Stimulated activated naive CD8-positive, alpha-beta T cell treated with anti-CD3 and anti-CD28 coated beads, Interleukin-15, Interleukin-2, amounts not matched to agents 100 ng/mL and 50 ng/mL, for 24 hours (primary cell): Measurements from ENCODE around the gene SPCS2.
"Not testable (repeated sequence)": the region's sequence is repeated elsewhere in the genome, so short reads cannot be mapped to it uniquely, and the experiment has no call there.

Source experiments
- H3K27ac Mint-ChIP-seq: one replicate; pipeline ENCODE4 v1.8.0; 2021; ENCODE audit warnings: mild to moderate bottlenecking, mixed read lengths
- H3K27me3 Mint-ChIP-seq: one replicate; pipeline ENCODE4 v1.8.0; 2021; ENCODE audit warnings: mixed read lengths
- H3K36me3 Mint-ChIP-seq: one replicate; pipeline ENCODE4 v1.8.0; 2021; ENCODE audit warnings: low read depth, mixed read lengths
- H3K4me1 Mint-ChIP-seq: one replicate; pipeline ENCODE4 v1.8.0; 2021; ENCODE audit warnings: low read depth, mixed read lengths
- H3K4me3 Mint-ChIP-seq: one replicate; pipeline ENCODE4 v1.8.0; 2021; ENCODE audit warnings: mild to moderate bottlenecking, mixed read lengths
- H3K9me3 Mint-ChIP-seq: one replicate; pipeline ENCODE4 v1.8.0; 2021; ENCODE audit warnings: mixed read lengths

The SPCS2 gene

GRCh38 chr11:74966651-74967050 lies 17.6 kb downstream of the SPCS2 start:
- no peak overlapping the region for H3K4me3 Mint-ChIP-seq

GRCh38 chr11:74970852-74971395 lies 21.9 kb downstream of the SPCS2 start:
- H3K36me3 Mint-ChIP-seq: peaks cover 75% of the 10 kb centered on the region

More at GRCh38 chr11:74966651-74967050, 17.6 kb downstream of the SPCS2 start:
- H3K27me3 Mint-ChIP-seq: no peaks in the 10 kb centered on the region
- no peak overlapping the region for H3K27ac Mint-ChIP-seq
- H3K9me3 Mint-ChIP-seq: no peaks in the 10 kb centered on the region
- H3K4me1 Mint-ChIP-seq: peaks cover 16% of the 10 kb centered on the region
- peaks cover 69% of the 10 kb centered on the region for H3K36me3 Mint-ChIP-seq

GRCh38 chr11:74971424-74971823 lies 22.4 kb downstream of the SPCS2 start:
- Mint-ChIP-seq H3K4me3 (no peak overlapping the region), H3K9me3 (no peaks in the 10 kb centered on the region), H3K27ac (no peak overlapping the region), H3K4me1 (no peaks in the 10 kb centered on the region), H3K36me3 (peaks cover 74% of the 10 kb centered on the region), H3K27me3 (no peaks in the 10 kb centered on the region)

More at GRCh38 chr11:74970852-74971395, 21.9 kb downstream of the SPCS2 start:
- Mint-ChIP-seq H3K27me3 (no peaks in the 10 kb centered on the region), H3K4me3 (no peak overlapping the region), H3K4me1 (no peaks in the 10 kb centered on the region), H3K9me3 (no peaks in the 10 kb centered on the region), H3K27ac (no peak overlapping the region)

- peaks cover 53% of the 10 kb centered on the region for H3K36me3 Mint-ChIP-seq
- no peak overlapping the region for H3K4me3 Mint-ChIP-seq
- no peaks in the 10 kb centered on the region for H3K27me3 Mint-ChIP-seq
- no peaks in the 10 kb centered on the region for H3K4me1 Mint-ChIP-seq
- H3K27ac Mint-ChIP-seq: no peak overlapping the region
- no peaks in the 10 kb centered on the region for H3K9me3 Mint-ChIP-seq
Observed at GRCh38 chr11:74978041-74978440, 29.0 kb downstream of the SPCS2 start.

- Mint-ChIP-seq H3K27ac (no peak overlapping the region), H3K4me3 (no peak overlapping the region), H3K9me3 (no peaks in the 10 kb centered on the region), H3K4me1 (no peaks in the 10 kb centered on the region), H3K36me3 (peaks cover 29% of the 10 kb centered on the region), H3K27me3 (no peaks in the 10 kb centered on the region)
Observed at GRCh38 chr11:74980634-74981033, 31.6 kb downstream of the SPCS2 start.

- no peak overlapping the region for H3K27ac Mint-ChIP-seq
- H3K9me3 Mint-ChIP-seq: no peaks in the 10 kb centered on the region
- H3K27me3 Mint-ChIP-seq: no peaks in the 10 kb centered on the region
- peaks cover 21% of the 10 kb centered on the region for H3K36me3 Mint-ChIP-seq
- H3K4me3 Mint-ChIP-seq: no peak overlapping the region
- H3K4me1 Mint-ChIP-seq: no peaks in the 10 kb centered on the region
Observed at GRCh38 chr11:74981888-74982287, 32.8 kb downstream of the SPCS2 start.

- Mint-ChIP-seq H3K27ac (no peak overlapping the region), H3K9me3 (no peaks in the 10 kb centered on the region), H3K4me3 (no peak overlapping the region), H3K36me3 (peaks cover 7% of the 10 kb centered on the region), H3K27me3 (no peaks in the 10 kb centered on the region), H3K4me1 (no peaks in the 10 kb centered on the region)
Observed at GRCh38 chr11:74984070-74984469, 35.0 kb downstream of the SPCS2 start.

GRCh38 chr11:74984730-74985129 lies 35.7 kb downstream of the SPCS2 start:
- peaks cover 7% of the 10 kb centered on the region for H3K36me3 Mint-ChIP-seq
- no peak overlapping the region for H3K4me3 Mint-ChIP-seq
- no peaks in the 10 kb centered on the region for H3K27me3 Mint-ChIP-seq

GRCh38 chr11:74988541-74989259 lies 39.6 kb downstream of the SPCS2 start, which contains the start of gene NEU3:
NEU3 (plus strand) TSS chr11:74988933; CDS start chr11:74989061, 128 bp downstream.
- H3K4me1 Mint-ChIP-seq: peaks cover 32% of the 10 kb centered on the region
- H3K4me3 Mint-ChIP-seq: peak within 1 kb of the TSS; percentile 92
- H3K36me3 Mint-ChIP-seq: peaks cover 11% of the 10 kb centered on the region
- H3K27me3 Mint-ChIP-seq: no peaks in the 10 kb centered on the region
- no peaks in the 10 kb centered on the region for H3K9me3 Mint-ChIP-seq
- H3K27ac Mint-ChIP-seq: peak within 1 kb of the TSS; percentile 74

More at GRCh38 chr11:74984730-74985129, 35.7 kb downstream of the SPCS2 start:
- Mint-ChIP-seq H3K4me1 (peaks cover 5% of the 10 kb centered on the region), H3K27ac (no peak overlapping the region), H3K9me3 (no peaks in the 10 kb centered on the region)

GRCh38 chr11:74989260-74989638 lies 40.2 kb downstream of the SPCS2 start:
- Mint-ChIP-seq H3K27ac (peak overlapping the region; percentile 74), H3K36me3 (peaks cover 16% of the 10 kb centered on the region), H3K27me3 (no peaks in the 10 kb centered on the region), H3K4me1 (peaks cover 32% of the 10 kb centered on the region), H3K9me3 (no peaks in the 10 kb centered on the region), H3K4me3 (peak overlapping the region; percentile 92)

GRCh38 chr11:74990150-74990549 lies 41.1 kb downstream of the SPCS2 start:
- H3K4me1 Mint-ChIP-seq: peaks cover 32% of the 10 kb centered on the region
- H3K9me3 Mint-ChIP-seq, H3K27ac Mint-ChIP-seq, H3K27me3 Mint-ChIP-seq: not testable (repeated sequence)
- peaks cover 19% of the 10 kb centered on the region for H3K36me3 Mint-ChIP-seq
- H3K4me3 Mint-ChIP-seq: peak overlapping the region; percentile 92

GRCh38 chr11:74990941-74991340 lies 41.9 kb downstream of the SPCS2 start:
- H3K9me3 Mint-ChIP-seq: no peaks in the 10 kb centered on the region
- peaks cover 19% of the 10 kb centered on the region for H3K36me3 Mint-ChIP-seq
- H3K27me3 Mint-ChIP-seq: no peaks in the 10 kb centered on the region
- peaks cover 32% of the 10 kb centered on the region for H3K4me1 Mint-ChIP-seq
- peak overlapping the region; percentile 92 for H3K4me3 Mint-ChIP-seq
- no peak overlapping the region for H3K27ac Mint-ChIP-seq

- H3K27me3 Mint-ChIP-seq: no peaks in the 10 kb centered on the region
- H3K9me3 Mint-ChIP-seq: no peaks in the 10 kb centered on the region
- H3K27ac Mint-ChIP-seq: no peak overlapping the region
- no peak overlapping the region for H3K4me3 Mint-ChIP-seq
- H3K4me1 Mint-ChIP-seq: peaks cover 32% of the 10 kb centered on the region
- H3K36me3 Mint-ChIP-seq: peaks cover 35% of the 10 kb centered on the region
Observed at GRCh38 chr11:74992852-74993251, 43.8 kb downstream of the SPCS2 start.

- Mint-ChIP-seq H3K27me3 (no peaks in the 10 kb centered on the region), H3K4me1 (no peaks in the 10 kb centered on the region), H3K4me3 (no peak overlapping the region), H3K27ac (no peak overlapping the region), H3K36me3 (peaks cover 73% of the 10 kb centered on the region), H3K9me3 (no peaks in the 10 kb centered on the region)
Observed at GRCh38 chr11:75000975-75001354, 51.9 kb downstream of the SPCS2 start.

- no peak overlapping the region for H3K27ac Mint-ChIP-seq
Observed at GRCh38 chr11:75001686-75002085, 52.6 kb downstream of the SPCS2 start.

GRCh38 chr11:75002516-75002915 lies 53.5 kb downstream of the SPCS2 start:
- H3K9me3 Mint-ChIP-seq: no peaks in the 10 kb centered on the region
- H3K4me3 Mint-ChIP-seq: no peak overlapping the region
- no peak overlapping the region for H3K27ac Mint-ChIP-seq
- no peaks in the 10 kb centered on the region for H3K27me3 Mint-ChIP-seq
- no peaks in the 10 kb centered on the region for H3K4me1 Mint-ChIP-seq
- peaks cover 74% of the 10 kb centered on the region for H3K36me3 Mint-ChIP-seq

More at GRCh38 chr11:75001686-75002085, 52.6 kb downstream of the SPCS2 start:
- Mint-ChIP-seq H3K27me3 (no peaks in the 10 kb centered on the region), H3K4me3 (no peak overlapping the region), H3K36me3 (peaks cover 73% of the 10 kb centered on the region), H3K9me3 (no peaks in the 10 kb centered on the region), H3K4me1 (no peaks in the 10 kb centered on the region)
